Measurements from ENCODE around the gene SORCS1.

- no peak for TF ChIP-seq POLR2AphosphoS5 (IDR thresholded peaks at IDR 0.05)
- TF ChIP-seq, protein P1, sequence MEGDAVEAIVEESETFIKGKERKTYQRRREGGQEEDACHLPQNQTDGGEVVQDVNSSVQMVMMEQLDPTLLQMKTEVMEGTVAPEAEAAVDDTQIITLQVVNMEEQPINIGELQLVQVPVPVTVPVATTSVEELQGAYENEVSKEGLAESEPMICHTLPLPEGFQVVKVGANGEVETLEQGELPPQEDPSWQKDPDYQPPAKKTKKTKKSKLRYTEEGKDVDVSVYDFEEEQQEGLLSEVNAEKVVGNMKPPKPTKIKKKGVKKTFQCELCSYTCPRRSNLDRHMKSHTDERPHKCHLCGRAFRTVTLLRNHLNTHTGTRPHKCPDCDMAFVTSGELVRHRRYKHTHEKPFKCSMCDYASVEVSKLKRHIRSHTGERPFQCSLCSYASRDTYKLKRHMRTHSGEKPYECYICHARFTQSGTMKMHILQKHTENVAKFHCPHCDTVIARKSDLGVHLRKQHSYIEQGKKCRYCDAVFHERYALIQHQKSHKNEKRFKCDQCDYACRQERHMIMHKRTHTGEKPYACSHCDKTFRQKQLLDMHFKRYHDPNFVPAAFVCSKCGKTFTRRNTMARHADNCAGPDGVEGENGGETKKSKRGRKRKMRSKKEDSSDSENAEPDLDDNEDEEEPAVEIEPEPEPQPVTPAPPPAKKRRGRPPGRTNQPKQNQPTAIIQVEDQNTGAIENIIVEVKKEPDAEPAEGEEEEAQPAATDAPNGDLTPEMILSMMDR (IDR thresholded peaks at IDR 0.05) = no peak
These were observed 165.3 kb downstream of the SORCS1 start for GRCh38 chr10:106999118-106999707.
